Hippocampal formation (tissue), 2 donors: ENCODE data around the gene ALG1.

Experiments used
- DNase-seq, 2 donors: peaks; one replicate each; lab custom pipeline; 2025; lab: John Stamatoyannopoulos, UW

The ALG1 gene, protein sequence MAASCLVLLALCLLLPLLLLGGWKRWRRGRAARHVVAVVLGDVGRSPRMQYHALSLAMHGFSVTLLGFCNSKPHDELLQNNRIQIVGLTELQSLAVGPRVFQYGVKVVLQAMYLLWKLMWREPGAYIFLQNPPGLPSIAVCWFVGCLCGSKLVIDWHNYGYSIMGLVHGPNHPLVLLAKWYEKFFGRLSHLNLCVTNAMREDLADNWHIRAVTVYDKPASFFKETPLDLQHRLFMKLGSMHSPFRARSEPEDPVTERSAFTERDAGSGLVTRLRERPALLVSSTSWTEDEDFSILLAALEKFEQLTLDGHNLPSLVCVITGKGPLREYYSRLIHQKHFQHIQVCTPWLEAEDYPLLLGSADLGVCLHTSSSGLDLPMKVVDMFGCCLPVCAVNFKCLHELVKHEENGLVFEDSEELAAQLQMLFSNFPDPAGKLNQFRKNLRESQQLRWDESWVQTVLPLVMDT

DNA sequence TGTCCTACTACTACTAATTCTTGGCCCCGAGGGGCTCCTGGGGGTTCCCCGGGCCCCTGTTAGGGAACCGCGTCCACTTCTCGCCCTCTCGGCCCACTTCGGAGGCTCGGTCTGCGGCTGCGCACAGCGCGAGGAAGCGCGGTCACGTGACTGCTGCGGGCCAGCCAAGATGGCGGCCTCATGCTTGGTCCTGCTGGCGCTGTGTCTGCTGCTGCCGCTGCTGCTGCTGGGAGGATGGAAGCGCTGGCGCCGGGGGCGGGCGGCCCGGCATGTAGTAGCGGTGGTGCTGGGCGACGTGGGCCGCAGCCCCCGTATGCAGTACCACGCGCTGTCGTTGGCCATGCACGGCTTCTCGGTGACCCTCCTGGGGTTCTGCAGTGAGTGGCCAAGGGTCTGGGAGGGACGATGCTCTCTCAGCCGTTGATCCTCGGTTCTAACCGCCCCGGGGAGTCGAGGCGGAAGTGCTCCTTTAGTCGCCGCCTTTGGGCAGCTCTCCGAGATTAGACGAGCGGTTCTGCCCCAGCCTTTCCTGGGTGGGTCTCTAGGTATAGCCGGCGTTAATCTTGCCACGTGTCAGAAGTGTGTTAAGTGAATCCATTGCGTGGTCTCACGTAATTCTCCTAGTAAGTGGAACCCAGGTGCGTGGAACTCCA lies at the start of gene ALG1:
TSS of gene ALG1 (plus strand) at position 163 of the 653 bp plus-strand sequence. CDS start at position 170, 7 bp downstream.
- peak; percentile 76 to 85 for DNase-seq

DNA sequence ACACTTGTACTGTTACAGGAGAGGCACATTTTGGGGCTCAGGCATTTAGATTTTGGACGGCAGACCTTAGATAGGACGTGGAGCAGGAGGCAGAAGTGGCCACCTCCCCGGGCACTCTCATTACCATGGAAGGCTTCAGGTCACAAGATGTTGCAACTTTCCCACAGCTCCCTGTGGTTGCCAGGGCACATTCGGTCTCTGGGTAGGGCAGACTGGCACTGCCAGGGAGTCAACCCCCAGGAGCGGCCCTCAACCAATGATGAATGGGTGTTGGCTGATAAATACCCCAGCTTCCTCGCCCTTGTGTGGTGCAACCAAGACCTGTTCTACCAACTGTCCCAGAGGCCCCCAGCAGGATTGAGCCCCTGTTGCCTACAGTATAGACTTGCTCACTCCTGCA lies 49.1 kb upstream of the ALG1 start:
- no peak for DNase-seq

DNA sequence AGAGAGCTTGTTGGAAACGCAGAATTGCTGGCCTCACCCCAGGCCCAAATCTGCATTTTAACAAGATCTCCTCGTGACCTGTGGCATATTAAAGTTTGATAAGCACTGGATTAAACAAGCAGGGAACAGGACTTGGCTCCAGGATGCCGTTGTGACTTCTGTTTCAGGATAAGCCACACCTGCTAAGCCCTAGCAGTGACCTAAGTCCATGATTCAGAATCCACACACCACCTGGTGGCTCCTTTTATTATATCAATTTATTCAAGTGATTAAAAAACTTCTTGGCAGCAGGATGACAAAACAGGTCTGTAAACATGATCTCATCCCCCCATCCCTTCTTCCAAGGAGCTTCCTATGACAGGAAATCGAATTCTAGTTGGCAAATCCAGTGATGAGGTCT lies 47.0 kb upstream of the ALG1 start:
- no peak for DNase-seq

DNA sequence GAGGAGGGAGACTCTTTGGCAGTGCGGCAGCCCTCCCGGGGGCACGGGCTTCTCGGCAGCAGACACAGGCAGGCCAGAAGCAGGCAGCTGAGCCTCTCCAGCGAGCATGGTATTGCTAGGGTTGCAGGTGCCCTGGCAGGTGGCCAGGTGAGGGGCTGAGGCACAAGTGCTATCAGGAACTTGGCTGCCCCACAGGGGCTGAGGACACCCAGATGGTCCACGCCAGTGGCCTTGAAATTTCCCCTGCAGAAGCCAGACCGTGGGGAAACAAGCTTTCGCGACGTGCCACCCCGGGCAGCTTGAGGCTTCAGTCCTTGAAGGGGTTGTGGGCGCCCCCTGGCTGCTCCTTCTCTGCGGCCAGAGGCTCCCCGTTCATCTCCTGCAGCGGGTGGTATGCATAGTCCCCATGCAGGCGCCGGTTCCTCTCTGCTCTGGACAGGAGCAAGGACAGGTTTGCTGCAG lies 46.4 kb upstream of the ALG1 start:
- DNase-seq: peak; percentile 48 to 55

DNA sequence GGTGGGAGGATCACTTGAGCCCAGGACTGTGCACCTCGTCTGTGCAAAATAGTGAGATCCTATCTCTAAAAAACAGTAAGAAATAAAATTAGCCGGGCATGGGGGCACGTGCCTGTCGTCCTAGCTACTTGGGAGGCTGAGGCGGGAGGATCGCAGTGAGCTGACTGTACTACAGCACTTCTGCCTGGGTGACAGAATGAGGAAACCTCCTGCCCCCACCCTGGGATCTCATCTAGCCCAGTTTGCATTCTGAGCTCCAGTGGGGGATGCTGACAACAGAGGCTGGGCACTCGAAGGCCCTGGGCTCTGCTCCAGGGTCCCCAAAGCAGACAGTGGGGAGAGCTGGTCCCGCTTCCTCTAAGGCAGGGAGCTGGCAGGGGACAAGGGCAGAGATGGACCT lies 45.0 kb upstream of the ALG1 start:
- DNase-seq: no peak

DNA sequence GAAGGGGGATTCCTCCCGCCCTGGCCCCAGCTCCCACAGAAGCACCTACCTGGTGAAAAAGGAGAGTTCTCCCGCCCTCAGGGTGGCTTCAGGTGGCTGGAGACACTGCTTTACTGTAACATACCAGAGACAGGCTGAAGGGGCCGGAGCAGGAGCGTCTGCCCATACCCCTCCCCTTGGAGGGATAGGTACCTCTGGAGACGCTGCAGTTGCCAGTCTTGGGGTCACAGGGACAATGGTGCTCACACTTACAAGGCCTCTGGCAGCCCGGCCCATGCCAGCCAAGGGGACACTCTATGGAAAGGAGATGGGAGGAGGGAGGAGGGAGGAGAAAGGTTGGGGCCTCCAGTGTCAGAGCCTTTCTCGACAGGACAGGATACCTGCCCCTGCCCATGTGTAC lies 44.6 kb upstream of the ALG1 start:
- DNase-seq: no peak

DNA sequence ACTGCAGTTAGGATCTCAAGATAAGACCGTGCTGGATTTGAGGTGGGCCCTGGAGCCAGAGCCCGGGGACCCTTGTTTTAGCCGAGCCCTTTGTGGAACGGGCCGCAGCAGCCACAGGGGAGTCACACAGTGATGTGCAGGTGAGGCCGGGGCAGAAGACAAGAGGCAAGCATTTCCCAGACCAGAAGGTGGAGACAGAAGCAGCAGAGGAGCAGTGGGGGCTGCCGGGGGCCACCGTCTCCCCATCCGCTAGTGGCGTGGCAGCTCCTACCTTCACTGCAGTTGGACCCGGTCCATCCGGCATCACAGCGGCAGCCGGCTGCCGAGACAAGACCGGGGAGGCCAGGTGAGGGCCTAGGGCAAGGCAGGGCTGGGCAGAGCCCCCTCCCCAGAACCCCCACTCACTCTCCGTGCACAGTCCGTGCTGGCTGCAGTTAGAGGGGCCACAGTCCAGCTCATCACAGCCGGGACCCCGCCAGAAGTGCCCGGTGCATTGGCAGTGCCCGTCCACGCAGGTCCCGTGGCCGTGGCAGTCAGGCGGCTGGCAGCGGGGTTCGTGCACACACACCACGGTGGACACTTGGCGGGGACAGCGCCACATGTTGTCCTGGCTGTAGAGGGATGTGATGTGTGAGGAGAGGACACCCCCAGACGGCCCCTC lies 43.9 kb upstream of the ALG1 start:
- no peak for DNase-seq

DNA sequence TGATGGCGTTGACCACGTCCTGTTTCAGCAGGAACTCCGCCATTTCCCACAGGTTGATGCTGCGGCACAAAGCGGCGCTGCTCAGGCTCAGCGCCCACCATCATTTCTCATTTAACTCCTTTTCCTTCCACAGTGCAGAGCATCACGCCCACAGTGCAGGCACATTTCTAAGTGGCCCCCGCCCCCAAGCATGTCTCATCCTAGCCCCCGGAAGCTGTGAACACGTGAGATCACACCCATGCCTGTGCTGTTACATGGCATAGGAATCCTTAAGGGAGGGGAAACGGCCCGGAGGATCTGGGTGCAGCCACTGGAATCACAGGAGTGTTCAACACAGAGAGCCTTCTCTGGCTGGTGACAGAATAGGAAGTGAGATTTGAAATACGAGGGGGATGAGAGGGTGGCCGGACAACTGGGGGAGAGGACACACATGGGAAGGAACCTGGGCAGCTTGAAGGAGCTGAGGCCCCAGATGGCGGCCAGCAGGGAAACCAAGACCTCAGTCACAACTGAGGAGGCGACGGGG lies 42.6 kb upstream of the ALG1 start:
- no peak for DNase-seq

DNA sequence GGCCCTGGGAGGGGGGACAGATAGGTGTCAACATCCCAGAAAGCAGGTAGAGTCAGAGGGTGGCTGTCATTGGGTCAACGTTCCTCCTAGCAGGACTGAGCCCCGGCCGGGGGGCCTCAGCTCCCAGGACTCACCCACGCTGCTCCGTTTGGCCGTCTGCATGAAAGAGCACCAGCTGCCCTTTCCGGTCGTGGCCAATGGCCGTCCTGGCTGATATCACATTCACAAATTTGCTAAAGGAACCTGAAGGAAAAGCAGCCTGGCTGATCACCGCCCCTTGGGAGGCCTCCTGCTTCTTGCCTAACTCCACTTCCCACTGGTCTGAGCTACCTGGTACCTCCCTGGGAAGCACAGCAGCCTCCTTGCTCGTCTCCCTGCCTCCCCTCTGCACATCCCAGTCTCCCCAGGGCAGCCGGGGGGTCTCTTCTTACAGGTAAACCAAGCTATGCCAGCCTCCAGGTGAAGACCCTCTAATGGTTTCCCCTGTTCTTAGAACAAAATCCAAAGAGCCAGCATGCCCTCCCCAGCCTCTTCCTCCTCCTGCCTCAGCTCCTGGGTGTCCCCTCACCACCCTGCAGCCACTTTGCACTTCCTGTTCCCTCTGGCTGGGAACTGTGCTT lies 41.3 kb upstream of the ALG1 start:
- no peak for DNase-seq

DNA sequence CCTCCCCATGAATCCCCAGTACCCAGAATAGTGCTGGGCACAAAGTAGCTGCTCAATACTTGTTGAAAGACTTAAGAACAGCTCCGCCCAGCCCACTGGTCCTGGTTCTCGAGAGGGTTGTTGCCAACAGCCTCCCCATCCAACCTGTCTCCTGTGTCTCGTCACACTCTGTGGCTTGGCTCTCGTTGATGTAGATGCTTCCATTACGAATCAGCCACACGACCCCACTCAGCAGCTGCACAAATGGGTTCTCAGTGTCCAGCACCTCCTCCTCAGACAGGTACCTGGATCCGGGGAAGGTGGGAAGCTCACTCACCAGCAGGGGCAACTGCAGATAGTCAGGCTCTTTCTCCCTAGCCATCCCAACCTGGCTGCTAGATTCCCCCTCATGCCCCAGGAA lies 40.0 kb upstream of the ALG1 start:
- no peak for DNase-seq

DNA sequence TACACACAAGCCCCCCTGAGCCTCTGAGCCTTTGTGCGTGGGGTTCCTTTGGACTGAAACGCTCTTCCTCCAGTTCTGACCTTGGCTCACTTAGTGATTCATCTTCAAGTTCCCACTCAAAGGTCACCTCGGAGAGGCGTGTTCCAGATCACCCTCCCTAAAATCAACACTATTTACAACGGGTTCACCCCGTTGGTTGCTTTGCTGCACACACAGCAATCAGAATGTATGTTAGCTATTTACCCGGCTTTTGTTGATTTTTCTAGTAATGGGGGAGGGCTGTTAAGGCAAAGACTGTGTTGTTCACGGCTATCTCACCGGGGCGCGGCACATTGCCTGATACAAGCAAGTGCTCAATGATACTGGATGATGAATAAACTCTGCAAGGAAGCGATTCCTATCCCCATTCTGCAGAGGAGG lies 38.9 kb upstream of the ALG1 start:
- no peak for DNase-seq

DNA sequence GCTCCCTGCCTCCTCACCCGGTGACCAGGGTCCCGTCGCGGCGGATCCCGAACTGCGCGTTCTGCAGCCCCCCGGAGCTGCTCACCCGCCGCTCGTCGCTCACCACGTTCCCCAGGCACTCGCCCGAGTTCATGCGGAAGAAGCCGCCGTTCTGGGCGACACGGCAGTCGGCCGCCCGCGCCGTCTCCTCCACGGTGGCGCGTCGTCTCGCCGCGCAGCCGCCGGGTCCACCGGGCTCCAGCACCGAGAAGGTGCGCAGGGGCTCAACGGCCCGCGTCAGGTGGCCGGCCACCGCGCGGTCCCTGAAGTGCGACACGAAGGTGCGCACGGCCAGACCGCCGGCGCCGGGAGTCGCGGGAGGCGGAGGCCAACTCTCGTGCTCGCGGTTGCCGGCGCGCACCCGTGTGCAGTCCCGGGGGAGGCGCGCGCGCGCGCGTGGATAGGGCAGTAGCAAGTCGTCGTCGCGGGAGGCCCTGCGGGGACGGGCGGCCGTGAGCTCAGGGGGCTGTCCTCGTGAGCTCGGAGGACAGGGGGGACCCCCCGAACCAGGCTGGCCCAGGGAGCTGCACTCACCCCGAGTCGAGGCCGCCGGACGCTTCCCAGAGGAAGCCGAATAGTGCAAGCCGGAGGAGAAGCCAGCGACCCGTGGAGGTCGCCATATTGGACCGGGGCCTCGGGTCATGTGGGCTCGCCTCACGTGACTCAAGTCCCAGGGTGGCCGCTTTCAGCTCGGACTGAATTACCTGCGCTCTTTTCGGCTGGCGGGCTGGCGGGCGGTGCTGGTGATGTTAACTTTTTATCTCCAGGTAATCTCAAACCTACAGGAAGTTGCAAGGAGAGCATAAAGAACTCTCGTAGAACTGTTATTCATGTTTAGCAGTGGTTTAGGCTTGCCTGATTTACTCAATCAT lies 38.1 kb upstream of the ALG1 start, which contains the start of gene NAGPA:
TSS of gene NAGPA (minus strand) at position 680 of the 911 bp plus-strand sequence. CDS start at position 659, 21 bp downstream.
- DNase-seq: peak; percentile 68 to 82

DNA sequence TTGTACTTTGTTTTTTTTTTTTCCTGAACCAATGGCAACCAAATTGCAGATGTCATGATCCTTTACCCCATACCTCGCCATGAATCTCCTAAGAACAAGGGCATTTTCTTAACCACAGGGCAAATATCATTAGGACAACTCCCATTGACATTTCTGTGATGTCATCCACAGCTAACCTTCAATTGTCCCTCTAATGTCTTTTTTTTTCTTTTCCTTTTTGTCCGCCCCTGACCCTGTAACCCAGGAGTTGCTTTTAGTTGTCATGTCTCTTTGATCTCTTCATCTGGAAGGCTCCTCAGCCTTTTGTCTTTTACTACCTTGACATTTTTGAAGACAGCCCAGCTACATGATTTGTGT lies 37.5 kb upstream of the ALG1 start:
- no peak for DNase-seq

DNA sequence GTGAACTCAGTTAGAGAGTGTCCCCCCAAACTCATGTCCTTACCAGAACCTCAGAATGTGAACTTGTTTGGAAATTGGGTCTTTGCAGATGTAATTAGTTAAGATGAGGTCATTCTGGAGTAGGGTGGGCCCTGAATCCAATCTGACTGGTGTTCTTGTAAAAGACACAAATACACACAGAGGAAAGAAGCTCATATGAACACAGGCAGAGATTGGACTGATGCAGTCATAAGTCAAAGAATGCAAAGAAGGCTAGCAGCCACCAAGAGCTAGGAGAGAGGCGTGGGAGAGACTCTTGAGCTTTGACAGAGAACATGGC lies 35.8 kb upstream of the ALG1 start:
- DNase-seq: no peak

DNA sequence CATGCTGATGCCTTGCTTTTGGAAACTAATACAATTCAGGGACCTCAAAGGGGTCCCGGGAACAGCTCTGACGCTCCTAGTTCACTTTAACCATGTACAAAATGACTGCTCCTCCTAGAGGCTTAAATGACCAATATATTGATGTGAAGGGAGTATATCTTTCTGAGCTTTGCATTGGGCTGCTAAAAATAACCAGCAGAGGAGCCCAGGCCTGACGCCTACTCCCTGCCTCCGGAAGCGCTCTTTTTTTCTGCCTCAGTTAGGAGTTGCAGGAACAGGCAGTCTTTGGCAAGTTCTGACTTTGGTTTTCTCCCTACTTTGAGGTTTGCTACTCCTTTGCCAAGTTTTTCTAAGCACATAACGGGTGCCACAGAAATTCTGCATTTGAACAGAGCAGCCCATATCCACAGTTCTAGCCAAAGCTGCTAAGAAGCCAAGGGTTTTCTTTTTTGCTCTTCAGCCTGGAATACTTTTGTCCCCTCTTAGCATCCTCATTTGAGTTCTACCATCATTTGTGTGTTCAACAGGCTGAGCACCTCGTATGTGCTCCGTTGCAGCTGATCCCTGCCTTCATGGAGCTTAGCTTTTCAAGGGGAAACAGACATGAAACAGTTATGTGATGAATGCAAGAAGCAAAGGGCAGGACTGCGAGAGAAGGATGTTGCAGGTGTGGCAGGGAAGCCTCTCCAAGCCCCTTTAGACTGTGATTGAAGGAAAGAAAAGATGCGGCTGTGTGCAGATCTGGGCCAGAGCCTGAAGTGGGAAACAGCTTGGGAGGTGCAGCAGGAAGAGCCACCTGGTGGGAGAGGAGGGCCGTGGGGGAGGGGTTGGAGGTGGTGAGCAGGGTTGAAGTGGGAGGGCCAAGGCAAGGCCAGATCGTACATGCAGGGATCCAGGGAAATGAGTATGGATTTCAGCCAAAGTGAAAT lies 35.2 kb upstream of the ALG1 start:
- DNase-seq: peak in 1 of 2 donors; percentile 63

DNA sequence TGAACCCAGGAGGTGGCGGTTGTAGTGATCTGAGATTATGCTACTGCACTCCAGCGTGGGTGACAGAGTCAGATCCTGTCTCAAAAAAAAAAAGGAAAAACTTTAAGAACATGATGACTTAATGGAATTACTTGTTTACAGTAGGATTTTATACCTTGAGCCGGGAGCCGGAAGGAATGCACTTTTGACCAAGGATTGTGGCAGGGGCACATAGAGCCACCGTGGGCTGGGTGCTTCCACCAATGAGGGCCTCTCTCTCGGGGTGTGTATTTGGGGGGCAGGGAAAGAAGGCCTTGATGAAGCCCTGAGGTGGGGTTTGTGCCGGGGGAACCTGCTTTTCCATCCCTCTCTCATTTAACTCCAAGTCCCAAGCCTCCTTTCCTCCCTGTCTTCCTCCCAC lies 31.2 kb upstream of the ALG1 start:
- no peak for DNase-seq

DNA sequence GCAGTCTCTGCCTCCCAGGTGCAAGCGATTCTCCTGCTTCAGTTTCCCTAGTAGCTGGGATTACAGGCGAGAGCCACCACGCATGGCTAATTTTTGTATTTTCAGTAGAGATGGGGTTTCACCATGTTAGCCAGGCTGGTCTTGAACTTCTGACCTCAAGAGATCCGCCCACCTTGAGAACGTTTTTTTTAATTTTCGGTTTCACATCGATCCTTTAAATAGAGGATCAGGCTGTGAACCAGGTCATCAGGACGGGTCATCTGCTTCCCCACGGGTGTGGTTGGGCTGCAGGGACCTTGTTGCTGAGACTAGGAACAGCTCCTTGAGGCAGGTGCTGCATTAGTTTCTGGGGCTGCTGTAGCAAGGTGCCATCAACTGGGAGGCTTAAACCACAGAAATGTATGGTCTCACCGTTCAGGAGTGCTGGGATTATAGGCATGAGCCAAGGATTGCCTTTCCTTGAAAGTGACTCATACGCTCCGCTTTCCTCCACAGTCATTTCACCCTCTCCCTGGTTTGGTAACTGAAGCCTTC lies 30.0 kb upstream of the ALG1 start:
- DNase-seq: no peak

DNA sequence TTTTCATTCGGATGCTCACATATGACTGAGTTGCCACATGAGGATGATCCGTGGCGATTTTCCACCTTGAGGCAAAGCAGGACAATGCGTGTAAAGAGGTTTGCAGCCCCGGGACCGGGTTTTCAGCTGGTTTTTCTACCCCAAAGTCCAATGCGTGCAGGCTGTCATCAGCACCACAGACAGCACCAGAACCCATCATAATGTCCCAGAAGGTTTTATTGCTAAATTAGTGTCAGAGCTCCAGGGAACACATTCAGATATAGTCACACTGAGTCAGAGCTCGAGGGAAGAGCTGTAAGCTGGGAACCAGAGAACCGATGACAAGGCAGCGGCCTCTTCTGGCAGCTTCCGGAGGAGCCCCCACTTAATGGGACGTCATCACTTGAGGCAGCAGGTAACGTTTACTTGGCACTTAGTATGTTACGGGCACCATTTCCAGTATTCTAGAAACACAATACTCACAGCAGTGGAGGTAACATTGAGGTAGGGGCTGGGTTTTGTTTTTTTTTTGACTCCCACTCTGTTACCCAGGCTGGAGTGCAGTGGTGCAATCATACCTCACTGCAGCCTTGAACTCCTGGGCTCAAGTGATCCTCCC lies 29.0 kb upstream of the ALG1 start:
- DNase-seq: no peak

DNA sequence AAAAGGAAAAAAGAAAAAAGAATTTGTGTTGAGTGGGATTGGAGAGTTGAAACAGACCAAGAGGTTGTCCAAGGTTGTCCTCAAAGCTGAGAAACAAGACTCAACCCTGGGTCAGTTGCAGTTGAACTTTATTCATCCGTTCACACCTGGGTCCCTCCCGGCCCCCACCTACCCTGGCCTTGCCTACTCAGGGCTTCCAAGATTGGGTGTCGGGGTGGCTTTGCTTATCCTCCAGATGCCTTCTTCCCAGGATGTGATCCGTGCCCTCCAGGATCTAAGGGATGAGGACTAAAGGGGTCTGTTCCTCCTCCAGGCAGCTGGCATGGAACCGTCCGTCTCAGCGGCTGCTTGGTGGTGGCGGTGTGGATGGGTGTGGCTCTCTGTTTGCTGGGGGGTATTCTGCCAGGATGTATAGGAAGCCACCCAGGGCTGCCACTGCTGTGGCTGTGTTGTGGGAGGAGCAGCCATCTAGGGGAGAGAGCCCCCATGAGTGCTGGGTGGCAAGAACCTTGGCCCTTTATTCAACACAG lies 27.6 kb upstream of the ALG1 start:
- DNase-seq: no peak
